ENCODE data around the gene LYSMD2.

- TF ChIP-seq CTCF (IDR thresholded peaks at IDR 0.05) (no peak), RFX5 (IDR thresholded peaks at IDR 0.05) (no peak), ESRRA (IDR thresholded peaks at IDR 0.05; ENCODE audit: borderline replicate concordance, low read length) (no peak), JUN (IDR thresholded peaks at IDR 0.05) (no peak), TFCP2L1 (CRISPR knock-in tag; IDR thresholded peaks at IDR 0.05) (no peak), HOXA7 (CRISPR knock-in tag; IDR thresholded peaks at IDR 0.05) (no peak)
Measured at GRCh38 chr15:51718219-51718618, 19.2 kb downstream of the LYSMD2 start.
